Gastroesophageal sphincter (tissue), 4 donors: Measurements from ENCODE around the gene CSNK1G1. TPM values are rescaled to one million over a fixed set of nuclear protein-coding genes. Genes with fewer than 3 reads are reported as not detected.

Experiments
- ATAC-seq: fragments of 150-250 bp; one replicate; pipeline ENCODE4 v1.9.1; 2016; ENCODE audit warnings: mild to moderate bottlenecking, moderate library complexity
- H3K27ac ChIP-seq, 4 donors: fragments of 200-600 bp; sonication (generic) in 3 of 4; 1 replicate in 3 of 4; 2 replicates in 1 of 4; pipeline ENCODE4 v1.5.1; 2016 to 2019
- H3K27me3 ChIP-seq: fragments of 200-600 bp; sonication (generic); one replicate; pipeline ENCODE4 v1.5.1; 2019
- H3K36me3 ChIP-seq, 2 donors: fragments of 200-600 bp; sonication (generic); one replicate each; pipeline ENCODE4 v1.5.1; 2019; ENCODE audit warnings: control low read depth in 1 of 2
- H3K4me1 ChIP-seq, 3 donors: fragments of 200-600 bp; sonication (generic); 1 replicate in 2 of 3; 2 replicates in 1 of 3; pipeline ENCODE4 v1.5.1; 2016 to 2019; ENCODE audit warnings: control low read depth in 2 of 3
- H3K4me3 ChIP-seq, 2 donors: fragments of 200-600 bp; sonication (generic); one replicate each; pipeline ENCODE4 v1.5.1; 2019; ENCODE audit warnings: mild to moderate bottlenecking in 1 of 2, moderate library complexity in 1 of 2
- H3K9me3 ChIP-seq, 3 donors: fragments of 200-600 bp; sonication (generic); one replicate each; pipeline ENCODE4 v1.5.1; 2017 to 2019; ENCODE audit warnings: control low read depth in 2 of 3
- EP300 ChIP-seq: sonication (generic); formaldehyde crosslinking; IDR thresholded peaks from one replicate; pipeline ENCODE4 v1.6.1; 2017; ENCODE audit warnings: antibody characterized with exemption, mild to moderate bottlenecking
- POLR2A ChIP-seq, 2 donors: fragments of 450-650 bp; IDR thresholded peaks; one replicate each; pipeline ENCODE4 v1.6.1; 2017; ENCODE audit warnings: antibody characterized with exemption in 2 of 2, mild to moderate bottlenecking in 2 of 2, moderate library complexity in 1 of 2
- POLR2AphosphoS5 ChIP-seq: sonication (generic); formaldehyde crosslinking; IDR thresholded peaks from one replicate; pipeline ENCODE4 v1.6.1; 2017; ENCODE audit warnings: antibody characterized with exemption
- WGBS, 2 donors: methylation state at CpG; one replicate each; pipeline ENCODE4 v1.1.5; 2018; ENCODE audit warnings: low coverage in 1 of 2; 5-methylcytosine and 5-hydroxymethylcytosine counted together
- total RNA-seq, 4 donors: library from RNA; depleted of rRNA; stranded (reverse); fragments of >200 nt; gene quantifications; one replicate each; pipeline ENCODE4 v1.1.0, GENCODE V29; 2016
- TF ChIP-seq, protein P1 (sequence below), 4 experiments: fragments of 200-600 bp in 2 of 4; fragments of 450-650 bp in 2 of 4; sonication (generic) in 1 of 4; IDR thresholded peaks; one replicate each; pipeline ENCODE4 v1.5.1; 2017 to 2019; ENCODE audit warnings: antibody characterized with exemption in 4 of 4, mild to moderate bottlenecking in 2 of 4, moderate library complexity in 2 of 4

CSNK1G1 gene
- total RNA-seq, 4 donors from 2014 or later = 9.2 to 67.0 (median 11.9) TPM

DNA sequence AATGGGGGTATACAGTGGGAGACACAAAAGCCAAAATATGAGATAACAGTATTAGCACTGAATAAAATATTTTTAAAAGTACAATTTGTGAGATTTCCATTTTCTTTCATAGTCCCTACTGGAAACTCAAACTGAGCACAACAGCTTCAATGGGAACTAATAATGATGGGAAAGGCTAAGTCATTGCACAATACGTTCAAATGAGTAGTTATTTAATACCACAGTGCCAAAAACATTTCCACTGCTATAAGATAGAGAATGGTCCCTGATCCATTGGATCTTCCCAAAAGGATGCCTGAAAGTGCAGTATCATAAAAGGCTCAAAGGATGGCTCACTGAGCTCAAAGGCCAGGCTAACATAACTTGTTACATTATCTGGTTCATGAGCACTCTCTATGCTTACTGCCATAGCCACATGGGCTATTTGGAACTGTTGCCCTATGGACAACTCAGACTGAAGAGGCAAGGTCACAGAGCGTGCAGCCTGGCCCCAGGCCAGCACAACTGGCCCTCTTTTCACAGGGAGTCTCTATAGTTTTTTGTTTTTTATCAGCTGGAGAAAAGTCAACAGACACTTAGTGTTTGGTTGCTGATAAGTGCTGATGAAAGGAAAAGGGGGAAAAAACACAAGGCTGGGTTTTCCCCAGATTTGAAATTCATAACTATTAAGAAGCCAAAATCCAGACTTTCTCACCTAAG, 139.1 kb downstream of the CSNK1G1 start:
- 38 to 77% methylated on average over 2 of the region's 2 CpGs for WGBS, 2 donors
- no peak for ATAC-seq
- H3K36me3 ChIP-seq = peaks cover 0 to 28% of the 10 kb centered on the region in 2 donors
- H3K4me3 ChIP-seq = no peak overlapping the region
- peaks cover 0 to 23% (median 0%) of the 10 kb centered on the region in 3 donors for H3K4me1 ChIP-seq
- TF ChIP-seq EP300 (no peak), POLR2A (IDR thresholded peaks at IDR 0.05) (no peak), POLR2AphosphoS5 (no peak)
- TF ChIP-seq, protein P1, sequence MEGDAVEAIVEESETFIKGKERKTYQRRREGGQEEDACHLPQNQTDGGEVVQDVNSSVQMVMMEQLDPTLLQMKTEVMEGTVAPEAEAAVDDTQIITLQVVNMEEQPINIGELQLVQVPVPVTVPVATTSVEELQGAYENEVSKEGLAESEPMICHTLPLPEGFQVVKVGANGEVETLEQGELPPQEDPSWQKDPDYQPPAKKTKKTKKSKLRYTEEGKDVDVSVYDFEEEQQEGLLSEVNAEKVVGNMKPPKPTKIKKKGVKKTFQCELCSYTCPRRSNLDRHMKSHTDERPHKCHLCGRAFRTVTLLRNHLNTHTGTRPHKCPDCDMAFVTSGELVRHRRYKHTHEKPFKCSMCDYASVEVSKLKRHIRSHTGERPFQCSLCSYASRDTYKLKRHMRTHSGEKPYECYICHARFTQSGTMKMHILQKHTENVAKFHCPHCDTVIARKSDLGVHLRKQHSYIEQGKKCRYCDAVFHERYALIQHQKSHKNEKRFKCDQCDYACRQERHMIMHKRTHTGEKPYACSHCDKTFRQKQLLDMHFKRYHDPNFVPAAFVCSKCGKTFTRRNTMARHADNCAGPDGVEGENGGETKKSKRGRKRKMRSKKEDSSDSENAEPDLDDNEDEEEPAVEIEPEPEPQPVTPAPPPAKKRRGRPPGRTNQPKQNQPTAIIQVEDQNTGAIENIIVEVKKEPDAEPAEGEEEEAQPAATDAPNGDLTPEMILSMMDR (IDR thresholded peaks at IDR 0.05) = no peak
- no peak overlapping the region for H3K27ac ChIP-seq
- H3K27me3 ChIP-seq = no peaks in the 10 kb centered on the region
- no peaks in the 10 kb centered on the region for H3K9me3 ChIP-seq

DNA sequence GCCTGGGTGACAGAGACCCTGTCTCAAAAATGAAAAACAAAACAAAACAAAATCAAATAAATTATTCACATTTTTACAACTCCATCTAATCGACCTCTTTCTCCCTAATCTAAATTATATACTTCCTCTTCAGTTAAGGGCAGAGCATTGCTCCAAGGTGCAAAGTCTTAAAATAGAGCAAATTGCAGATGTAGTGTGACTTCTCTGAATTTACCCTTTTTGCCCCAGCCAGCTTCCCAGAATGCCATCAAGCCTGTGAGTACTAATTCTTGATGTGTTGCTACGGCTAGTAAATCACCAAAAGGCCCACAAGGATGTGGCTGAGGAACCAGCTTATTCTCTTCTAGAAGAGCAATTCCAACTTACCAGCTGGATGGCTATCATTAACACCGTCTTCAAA, 139.8 kb downstream of the CSNK1G1 start:
- Histone ChIP-seq H3K36me3 (peaks cover 0 to 31% of the 10 kb centered on the region in 2 donors), H3K9me3 (no peaks in the 10 kb centered on the region), H3K27ac (no peak overlapping the region), H3K4me3 (no peak overlapping the region), H3K27me3 (no peaks in the 10 kb centered on the region), H3K4me1 (peaks cover 0 to 23% (median 0%) of the 10 kb centered on the region in 3 donors)
- no peak for TF ChIP-seq EP300
- TF ChIP-seq POLR2AphosphoS5 = no peak
- TF ChIP-seq POLR2A (IDR thresholded peaks at IDR 0.05) = no peak
- TF ChIP-seq, protein P1 (IDR thresholded peaks at IDR 0.05) = no peak
- 81 to 96% methylated on average over 3 of the region's 3 CpGs for WGBS, 2 donors
- no peak for ATAC-seq

DNA sequence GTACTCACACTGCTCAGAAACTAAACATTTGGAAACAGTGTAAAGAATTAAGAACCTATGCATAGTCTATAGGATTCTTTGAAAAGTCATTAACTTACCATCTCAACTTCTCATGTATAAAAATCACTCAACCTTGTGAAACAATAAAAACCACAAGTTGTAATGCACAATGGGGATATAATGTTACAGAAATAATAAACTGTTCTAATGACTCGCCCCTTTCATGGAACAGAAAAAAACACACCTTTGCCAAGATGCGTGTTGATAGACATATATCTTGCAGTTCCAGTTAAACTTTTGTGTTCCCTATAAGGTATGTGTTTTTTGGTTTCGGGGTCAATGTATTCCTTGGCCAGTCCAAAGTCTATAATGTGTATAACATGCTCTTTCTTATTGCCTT, 142.3 kb downstream of the CSNK1G1 start:
- H3K4me3 ChIP-seq = no peak overlapping the region
- peaks cover 0 to 37% of the 10 kb centered on the region in 2 donors for H3K36me3 ChIP-seq
- peaks cover 0 to 12% (median 0%) of the 10 kb centered on the region in 3 donors for H3K4me1 ChIP-seq
- TF ChIP-seq EP300 (no peak), POLR2A (IDR thresholded peaks at IDR 0.05) (no peak), POLR2AphosphoS5 (no peak)
- TF ChIP-seq, protein P1 (IDR thresholded peaks at IDR 0.05) = no peak
- H3K9me3 ChIP-seq = no peaks in the 10 kb centered on the region
- no peak overlapping the region for H3K27ac ChIP-seq
- no peak for ATAC-seq
- WGBS, 2 donors = 85 to 92% methylated on average over 3 of the region's 3 CpGs
- H3K27me3 ChIP-seq = no peaks in the 10 kb centered on the region

DNA sequence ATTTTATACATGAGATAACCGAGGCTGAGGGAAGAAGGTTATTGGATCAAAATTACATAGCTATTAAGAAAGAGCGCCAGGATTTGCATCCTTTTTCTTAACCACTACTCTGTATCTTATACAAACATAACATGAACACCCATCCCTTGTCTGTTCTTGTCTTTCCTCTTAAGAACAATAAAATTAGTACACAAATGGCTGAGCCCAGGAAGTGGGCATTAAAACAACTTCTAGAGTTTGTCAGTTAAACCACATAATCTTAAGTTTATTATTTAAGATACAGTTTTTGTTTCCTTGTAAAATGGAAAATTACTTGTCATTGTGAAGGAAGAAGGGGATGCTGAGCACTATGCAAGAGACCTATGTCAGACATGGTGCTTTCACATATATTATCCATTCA, 144.3 kb downstream of the CSNK1G1 start:
- no peak for ATAC-seq
- 84 to 88% methylated on average over 2 of the region's 2 CpGs for WGBS, 2 donors
- no peaks in the 10 kb centered on the region for H3K9me3 ChIP-seq
- peaks cover 0 to 46% of the 10 kb centered on the region in 2 donors for H3K36me3 ChIP-seq
- H3K27me3 ChIP-seq = no peaks in the 10 kb centered on the region
- TF ChIP-seq EP300 = no peak
- TF ChIP-seq, protein P1 (IDR thresholded peaks at IDR 0.05) = no peak
- no peak for TF ChIP-seq POLR2AphosphoS5
- H3K4me1 ChIP-seq = peaks cover 0 to 5% (median 0%) of the 10 kb centered on the region in 3 donors
- no peak overlapping the region for H3K4me3 ChIP-seq
- no peak overlapping the region for H3K27ac ChIP-seq

DNA sequence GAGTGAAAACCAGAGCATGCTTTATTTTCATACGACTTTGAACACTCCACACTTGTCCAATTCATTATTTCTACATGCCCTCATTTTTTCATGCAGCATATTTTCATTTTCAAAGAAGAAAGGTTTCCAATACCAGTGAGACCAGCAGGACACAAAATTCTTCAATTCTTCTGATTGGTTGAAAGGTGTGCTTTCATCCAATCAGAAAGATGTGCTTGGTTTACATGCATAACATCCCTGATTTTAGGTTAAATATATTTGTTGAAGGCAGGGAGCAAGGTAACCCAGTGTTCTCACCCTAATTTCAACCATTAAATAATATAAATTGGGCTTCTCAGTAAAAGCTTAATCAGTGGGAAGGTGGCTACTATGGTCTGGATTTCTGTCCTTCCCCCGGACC, 145.6 kb downstream of the CSNK1G1 start:
- Histone ChIP-seq H3K36me3 (peaks cover 0 to 51% of the 10 kb centered on the region in 2 donors), H3K27ac (no peak overlapping the region), H3K9me3 (no peaks in the 10 kb centered on the region), H3K4me1 (no peaks in the 10 kb centered on the region), H3K4me3 (no peak overlapping the region), H3K27me3 (no peaks in the 10 kb centered on the region)
- ATAC-seq = no peak
- no peak for TF ChIP-seq POLR2A (IDR thresholded peaks at IDR 0.05)
- TF ChIP-seq, protein P1 (IDR thresholded peaks at IDR 0.05) = no peak
- no peak for TF ChIP-seq EP300
- TF ChIP-seq POLR2AphosphoS5 = no peak
- 32 to 71% methylated on average over 1 to 2 of the region's 2 CpGs for WGBS, 2 donors
